Measurements from ENCODE around the gene ZBTB40. TPM values are rescaled to one million over a fixed set of nuclear protein-coding genes. Genes with fewer than 3 reads are reported as not detected.

Gene ZBTB40
- total and polyA plus RNA-seq, 9 of the 15 experiments (the other 6 are each of a cell fraction or from before 2014, with no cell fraction given), result 2.6 to 26.0 (median 18.8) TPM

- TF ChIP-seq ZNF695 (CRISPR knock-in tag; IDR thresholded peaks at IDR 0.05) (no peak), YY1 (IDR thresholded peaks at IDR 0.05; ENCODE audit: borderline replicate concordance in 1 of 3, control insufficient read depth in 1 of 3, extremely low read depth in 1 of 3, insufficient read depth in 3 of 3, insufficient read length in 1 of 3, insufficient replicate concordance in 2 of 3, low read depth in 1 of 3, low read length in 2 of 3) (no peak), TOE1 (IDR thresholded peaks at IDR 0.05; ENCODE audit: borderline replicate concordance) (no peak), TOE1 (CRISPR knock-in tag; IDR thresholded peaks at IDR 0.05; ENCODE audit: borderline replicate concordance, low read depth) (no peak), GTF2A2 (tag; IDR thresholded peaks at IDR 0.05) (no peak), SMAD4 (CRISPR knock-in tag; conservative IDR thresholded peaks at IDR 0.05) (no peak), ZSCAN32 (CRISPR knock-in tag; IDR thresholded peaks at IDR 0.05) (peak; percentile 69; the same call in 1 of the 2 replicates), TEAD1 (CRISPR knock-in tag; IDR thresholded peaks at IDR 0.05) (no peak), ZFP36 (IDR thresholded peaks at IDR 0.05; ENCODE audit: low read depth, low read length, partially characterized antibody) (peak; percentile 34), JUND (IDR thresholded peaks at IDR 0.05; ENCODE audit: borderline replicate concordance, low read depth, low read length) (peak; percentile 34; the same call in 1 of the 2 replicates), JUND (tag; IDR thresholded peaks at IDR 0.05; ENCODE audit: borderline replicate concordance, low read depth, low read length) (no peak; the same call in 2 of the 3 replicates), BRD4 (IDR thresholded peaks at IDR 0.05) (no peak), ZNF146 (CRISPR knock-in tag; IDR thresholded peaks at IDR 0.05; ENCODE audit: unreplicated experiment) (no peak), NFATC3 (IDR thresholded peaks at IDR 0.05) (no peak), ARID2 (IDR thresholded peaks at IDR 0.05) (peak; percentile 88), MAZ (CRISPR knock-in tag; conservative IDR thresholded peaks at IDR 0.05 in 1 of 2, IDR thresholded peaks at IDR 0.05 in 1 of 2) (0 out of 4 replicates have a peak, but pooled peaks of 1 of the 2 experiments have one; percentile 21), ZNF639 (CRISPR knock-in tag; conservative IDR thresholded peaks at IDR 0.05 in 1 of 2, IDR thresholded peaks at IDR 0.05 in 1 of 2) (no peak), PHF20 (IDR thresholded peaks at IDR 0.05; ENCODE audit: partially characterized antibody) (no peak), CBX5 (IDR thresholded peaks at IDR 0.05; ENCODE audit: borderline replicate concordance, low read depth) (no peak), RNF2 (IDR thresholded peaks at IDR 0.05) (no peak), DACH1 (IDR thresholded peaks at IDR 0.05; ENCODE audit: partially characterized antibody) (peak; percentile 40), ZNF134 (CRISPR knock-in tag; conservative IDR thresholded peaks at IDR 0.05) (no peak), CC2D1A (IDR thresholded peaks at IDR 0.05) (peak; percentile 88), EP300 (IDR thresholded peaks at IDR 0.05; ENCODE audit: low read length) (no peak), ZNF143 (CRISPR knock-in tag; IDR thresholded peaks at IDR 0.05) (no peak), MCM5 (IDR thresholded peaks at IDR 0.05; ENCODE audit: low read depth) (no peak), ZNF79 (CRISPR knock-in tag; IDR thresholded peaks at IDR 0.05; ENCODE audit: low read depth) (no peak), ATF1 (CRISPR knock-in tag; IDR thresholded peaks at IDR 0.05) (no peak), ATF1 (tag; IDR thresholded peaks at IDR 0.05) (no peak), HNRNPL (IDR thresholded peaks at IDR 0.05; ENCODE audit: low read depth, low read length) (no peak), U2AF2 (optimal IDR thresholded peaks at IDR 0.05; ENCODE audit: low read depth, low read length) (no peak), SREBF1 (IDR thresholded peaks at IDR 0.05; ENCODE audit: borderline replicate concordance, low read depth, low read length) (no peak)
Measured at GRCh38 chr1:22420455-22421053, 31.1 kb upstream of the ZBTB40 start (continued).

Data from K562 (cell line).